GM23338 (cell line): Measurements from ENCODE around the gene ZFY. TPM values are rescaled to one million over a fixed set of nuclear protein-coding genes. Genes with fewer than 3 reads are reported as not detected.

Experiments
- ATAC-seq: fragments of 200-7000 bp; cut with Tn5 transposase; 3 replicates; pipeline ENCODE4 v1.9.1; 2020
- DNase-seq: peaks from one replicate; pipeline ENCODE4 v3.0.0-alpha.2; 2015; ENCODE audit warnings: low spot score
- H2AFZ ChIP-seq: fragments of 200-600 bp; sonication (generic); 2 replicates; pipeline ENCODE4 v1.8.0; 2016; ENCODE audit warnings: antibody characterized with exemption, mild to moderate bottlenecking, moderate library complexity
- H3F3A ChIP-seq: fragments of 200-600 bp; sonication (generic); replicated peaks from 2 replicates; pipeline ENCODE4 v1.8.0; 2017; ENCODE audit warnings: antibody characterized with exemption, mixed run types, low read depth
- H3K27ac ChIP-seq: fragments of 200-600 bp; sonication (generic); 2 replicates; pipeline ENCODE4 v1.6.1; 2016; ENCODE audit warnings: low read depth
- H3K27me3 ChIP-seq: fragments of 200-600 bp; sonication (generic); 2 replicates; pipeline ENCODE4 v1.8.0; 2016; ENCODE audit warnings: mild to moderate bottlenecking, mixed run types, moderate library complexity; ENCODE audit not compliant: insufficient read depth
- H3K36me3 ChIP-seq: fragments of 200-600 bp; sonication (generic); 2 replicates; pipeline ENCODE4 v1.8.0; 2016; ENCODE audit warnings: mild to moderate bottlenecking; ENCODE audit not compliant: insufficient read depth
- H3K4me1 ChIP-seq: fragments of 200-600 bp; sonication (generic); 2 replicates; pipeline ENCODE4 v1.8.0; 2016; ENCODE audit warnings: mild to moderate bottlenecking, moderate library complexity; ENCODE audit not compliant: insufficient read depth
- H3K4me2 ChIP-seq: fragments of 200-600 bp; sonication (generic); 2 replicates; pipeline ENCODE4 v1.7.1; 2017; ENCODE audit warnings: mixed run types
- H3K4me3 ChIP-seq: fragments of 200-600 bp; sonication (generic); 2 replicates; pipeline ENCODE4 v1.6.1; 2016; ENCODE audit warnings: mixed run types
- H3K79me2 ChIP-seq: fragments of 200-600 bp; sonication (generic); replicated peaks from 2 replicates; pipeline ENCODE4 v1.8.0; 2017; ENCODE audit warnings: mild to moderate bottlenecking; ENCODE audit not compliant: insufficient read depth
- H3K9me2 ChIP-seq: fragments of 200-600 bp; sonication (generic); 2 replicates; pipeline ENCODE4 v1.8.0; 2017; ENCODE audit not compliant: insufficient read depth
- H4K20me1 ChIP-seq: fragments of 200-600 bp; sonication (generic); replicated peaks from 2 replicates; pipeline ENCODE4 v1.8.0; 2017; ENCODE audit warnings: mild to moderate bottlenecking; ENCODE audit not compliant: insufficient read depth
- H3K27ac Mint-ChIP-seq: 2 replicates; pipeline ENCODE4 v1.8.0; 2020; ENCODE audit warnings: inconsistent platforms, mild to moderate bottlenecking, moderate library complexity, mixed read lengths
- H3K27me3 Mint-ChIP-seq: 3 replicates; pipeline ENCODE4 v1.8.0; 2022; ENCODE audit warnings: low read depth, mild to moderate bottlenecking, moderate library complexity, mixed read lengths, inconsistent platforms; ENCODE audit not compliant: insufficient read depth, poor library complexity
- H3K36me3 Mint-ChIP-seq: 3 replicates; pipeline ENCODE4 v1.8.0; 2021; ENCODE audit warnings: low read depth, mild to moderate bottlenecking, inconsistent platforms, moderate library complexity, mixed read lengths
- H3K4me1 Mint-ChIP-seq: 3 replicates; pipeline ENCODE4 v1.8.0; 2020; ENCODE audit warnings: mild to moderate bottlenecking, inconsistent platforms, mixed read lengths
- H3K4me3 Mint-ChIP-seq: 3 replicates; pipeline ENCODE4 v1.8.0; 2021; ENCODE audit warnings: moderate library complexity, mild to moderate bottlenecking, inconsistent platforms, mixed read lengths
- H3K9me3 Mint-ChIP-seq: 3 replicates; pipeline ENCODE4 v1.8.0; 2020; ENCODE audit warnings: moderate library complexity, mild to moderate bottlenecking, inconsistent platforms, mixed read lengths
- EZH2 ChIP-seq: fragments of 200-600 bp; sonication (generic); IDR thresholded peaks from one replicate; pipeline ENCODE4 v1.8.0; 2017; ENCODE audit warnings: antibody characterized with exemption, mild to moderate bottlenecking, low read depth; ENCODE audit not compliant: unreplicated experiment
- EZH2phosphoT487 ChIP-seq: fragments of 200-600 bp; sonication (generic); IDR thresholded peaks from one replicate; pipeline ENCODE4 v1.8.1; 2018; ENCODE audit warnings: antibody characterized with exemption; ENCODE audit not compliant: unreplicated experiment
- JUNB ChIP-seq: IDR thresholded peaks from one replicate; pipeline ENCODE4 v1.6.1; 2016; ENCODE audit warnings: antibody characterized with exemption; ENCODE audit not compliant: unreplicated experiment
- NANOG ChIP-seq: IDR thresholded peaks from 2 replicates; pipeline ENCODE4 v1.6.1; 2016; ENCODE audit warnings: antibody characterized with exemption, borderline replicate concordance
- POLR2AphosphoS5 ChIP-seq: IDR thresholded peaks from 2 replicates; pipeline ENCODE4 v1.6.1; 2016; ENCODE audit warnings: antibody characterized with exemption, low read depth
- STAT1 ChIP-seq: IDR thresholded peaks from one replicate; pipeline ENCODE4 v1.6.1; 2016; ENCODE audit warnings: antibody characterized with exemption; ENCODE audit not compliant: unreplicated experiment
- ZNF114 ChIP-seq: fragments of 250-450 bp; sonication (Bioruptor Pico); IDR thresholded peaks from 2 replicates; pipeline ENCODE4 v1.5.0; 2020; ENCODE audit warnings: mild to moderate bottlenecking, moderate library complexity
- ZNF331 ChIP-seq: fragments of 250-450 bp; sonication (Bioruptor Pico); IDR thresholded peaks from 2 replicates; pipeline ENCODE4 v1.5.0; 2020; ENCODE audit warnings: low read depth, mild to moderate bottlenecking, moderate library complexity
- polyA plus RNA-seq: library from polyadenylated mRNA; unstranded; fragments of >200 nt; fragmentation: Nextera tagmentation; extraction: Ambion mirVana; gene quantifications from 2 replicates; pipeline ENCODE4 v1.2.1, GENCODE V29; 2016
- total RNA-seq: library from RNA; depleted of rRNA; stranded (reverse); fragments of >200 nt; shearing (Covaris generic); gene quantifications from 2 replicates; pipeline ENCODE4 v1.2.3, GENCODE V29; 2014
- TF ChIP-seq, protein P1 (sequence below): IDR thresholded peaks from one replicate; pipeline ENCODE4 v1.6.1; 2018; ENCODE audit warnings: antibody characterized with exemption; ENCODE audit not compliant: unreplicated experiment
- TF ChIP-seq, protein P2 (sequence below): fragments of 250-450 bp; sonication (Bioruptor Pico); IDR thresholded peaks from 2 replicates; pipeline ENCODE4 v1.5.0; 2020; ENCODE audit warnings: mild to moderate bottlenecking, moderate library complexity

Gene ZFY
- total and polyA plus RNA-seq, 2 experiments from 2014 or later = 4.5 to 9.4 TPM

DNA sequence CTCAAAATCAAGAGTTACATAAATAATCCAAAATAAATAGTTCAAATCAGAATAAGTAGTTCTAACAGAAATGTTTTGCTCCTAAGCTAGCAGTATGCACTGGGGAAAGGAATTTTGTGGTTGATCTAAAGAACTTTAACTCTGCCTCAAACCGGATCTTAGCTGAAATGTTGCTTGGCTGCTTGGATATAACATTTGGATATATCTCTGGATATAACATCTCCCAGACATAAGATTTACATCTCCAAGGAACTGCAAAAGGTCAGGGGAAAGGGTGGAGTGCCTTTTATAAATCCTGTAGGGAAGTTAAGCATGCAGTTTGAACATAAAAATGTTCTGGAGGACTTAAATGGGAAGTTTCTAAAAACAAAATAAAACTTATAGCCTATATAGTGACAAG is 83.4 kb downstream of the ZFY start (continued):
- TF ChIP-seq STAT1 = no peak
- TF ChIP-seq ZNF114 = no peak
- TF ChIP-seq, protein P1, sequence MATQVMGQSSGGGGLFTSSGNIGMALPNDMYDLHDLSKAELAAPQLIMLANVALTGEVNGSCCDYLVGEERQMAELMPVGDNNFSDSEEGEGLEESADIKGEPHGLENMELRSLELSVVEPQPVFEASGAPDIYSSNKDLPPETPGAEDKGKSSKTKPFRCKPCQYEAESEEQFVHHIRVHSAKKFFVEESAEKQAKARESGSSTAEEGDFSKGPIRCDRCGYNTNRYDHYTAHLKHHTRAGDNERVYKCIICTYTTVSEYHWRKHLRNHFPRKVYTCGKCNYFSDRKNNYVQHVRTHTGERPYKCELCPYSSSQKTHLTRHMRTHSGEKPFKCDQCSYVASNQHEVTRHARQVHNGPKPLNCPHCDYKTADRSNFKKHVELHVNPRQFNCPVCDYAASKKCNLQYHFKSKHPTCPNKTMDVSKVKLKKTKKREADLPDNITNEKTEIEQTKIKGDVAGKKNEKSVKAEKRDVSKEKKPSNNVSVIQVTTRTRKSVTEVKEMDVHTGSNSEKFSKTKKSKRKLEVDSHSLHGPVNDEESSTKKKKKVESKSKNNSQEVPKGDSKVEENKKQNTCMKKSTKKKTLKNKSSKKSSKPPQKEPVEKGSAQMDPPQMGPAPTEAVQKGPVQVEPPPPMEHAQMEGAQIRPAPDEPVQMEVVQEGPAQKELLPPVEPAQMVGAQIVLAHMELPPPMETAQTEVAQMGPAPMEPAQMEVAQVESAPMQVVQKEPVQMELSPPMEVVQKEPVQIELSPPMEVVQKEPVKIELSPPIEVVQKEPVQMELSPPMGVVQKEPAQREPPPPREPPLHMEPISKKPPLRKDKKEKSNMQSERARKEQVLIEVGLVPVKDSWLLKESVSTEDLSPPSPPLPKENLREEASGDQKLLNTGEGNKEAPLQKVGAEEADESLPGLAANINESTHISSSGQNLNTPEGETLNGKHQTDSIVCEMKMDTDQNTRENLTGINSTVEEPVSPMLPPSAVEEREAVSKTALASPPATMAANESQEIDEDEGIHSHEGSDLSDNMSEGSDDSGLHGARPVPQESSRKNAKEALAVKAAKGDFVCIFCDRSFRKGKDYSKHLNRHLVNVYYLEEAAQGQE = no peak
- TF ChIP-seq POLR2AphosphoS5 = no peak
- no peak for TF ChIP-seq ZNF331 (CRISPR knock-in tag)
- TF ChIP-seq JUNB = no peak

DNA sequence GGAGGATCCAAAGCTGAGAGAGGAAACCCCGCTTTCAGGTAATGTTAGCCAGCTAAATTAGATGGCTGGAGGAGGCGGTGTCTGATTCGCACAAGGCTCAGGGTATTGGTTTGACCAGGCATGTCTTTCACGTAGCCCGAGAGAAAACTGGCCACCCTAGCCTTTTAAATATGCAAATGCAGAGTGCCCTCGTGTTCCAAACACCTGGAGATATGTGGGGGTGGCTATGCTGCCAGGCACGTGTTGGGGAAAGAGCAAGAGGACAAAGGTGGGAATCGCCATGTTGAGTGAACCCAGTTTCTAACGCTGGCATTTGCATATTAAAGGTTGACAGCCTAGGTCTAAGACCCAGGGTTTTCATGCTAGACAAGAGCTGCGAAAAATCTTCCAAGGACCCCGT is 84.4 kb downstream of the ZFY start:
- peaks cover 6% of the 10 kb centered on the region; the same call in 1 of the 2 replicates for H3K4me1 ChIP-seq
- no peaks in the 10 kb centered on the region for H3F3A ChIP-seq
- peak; percentile 7 for DNase-seq
- Mint-ChIP-seq H3K36me3 (no peaks in the 10 kb centered on the region), H3K27me3 (peaks cover 2% of the 10 kb centered on the region), H3K4me1 (peaks cover 8% of the 10 kb centered on the region; the same call in 2 of the 3 replicates), H3K27ac (no peak overlapping the region), H3K9me3 (no peaks in the 10 kb centered on the region), H3K4me3 (no peak overlapping the region)
- H3K4me3 ChIP-seq = no peak overlapping the region
- H3K27me3 ChIP-seq = no peaks in the 10 kb centered on the region
- ATAC-seq = no peak
- H3K9me2 ChIP-seq = no peaks in the 10 kb centered on the region
- no peaks in the 10 kb centered on the region for H4K20me1 ChIP-seq
- no peak overlapping the region for H3K27ac ChIP-seq
- TF ChIP-seq JUNB (no peak), ZNF114 (no peak), EZH2 (no peak), STAT1 (no peak), EZH2phosphoT487 (no peak), NANOG (no peak)
- TF ChIP-seq, protein P1 = no peak
- TF ChIP-seq, protein P2, sequence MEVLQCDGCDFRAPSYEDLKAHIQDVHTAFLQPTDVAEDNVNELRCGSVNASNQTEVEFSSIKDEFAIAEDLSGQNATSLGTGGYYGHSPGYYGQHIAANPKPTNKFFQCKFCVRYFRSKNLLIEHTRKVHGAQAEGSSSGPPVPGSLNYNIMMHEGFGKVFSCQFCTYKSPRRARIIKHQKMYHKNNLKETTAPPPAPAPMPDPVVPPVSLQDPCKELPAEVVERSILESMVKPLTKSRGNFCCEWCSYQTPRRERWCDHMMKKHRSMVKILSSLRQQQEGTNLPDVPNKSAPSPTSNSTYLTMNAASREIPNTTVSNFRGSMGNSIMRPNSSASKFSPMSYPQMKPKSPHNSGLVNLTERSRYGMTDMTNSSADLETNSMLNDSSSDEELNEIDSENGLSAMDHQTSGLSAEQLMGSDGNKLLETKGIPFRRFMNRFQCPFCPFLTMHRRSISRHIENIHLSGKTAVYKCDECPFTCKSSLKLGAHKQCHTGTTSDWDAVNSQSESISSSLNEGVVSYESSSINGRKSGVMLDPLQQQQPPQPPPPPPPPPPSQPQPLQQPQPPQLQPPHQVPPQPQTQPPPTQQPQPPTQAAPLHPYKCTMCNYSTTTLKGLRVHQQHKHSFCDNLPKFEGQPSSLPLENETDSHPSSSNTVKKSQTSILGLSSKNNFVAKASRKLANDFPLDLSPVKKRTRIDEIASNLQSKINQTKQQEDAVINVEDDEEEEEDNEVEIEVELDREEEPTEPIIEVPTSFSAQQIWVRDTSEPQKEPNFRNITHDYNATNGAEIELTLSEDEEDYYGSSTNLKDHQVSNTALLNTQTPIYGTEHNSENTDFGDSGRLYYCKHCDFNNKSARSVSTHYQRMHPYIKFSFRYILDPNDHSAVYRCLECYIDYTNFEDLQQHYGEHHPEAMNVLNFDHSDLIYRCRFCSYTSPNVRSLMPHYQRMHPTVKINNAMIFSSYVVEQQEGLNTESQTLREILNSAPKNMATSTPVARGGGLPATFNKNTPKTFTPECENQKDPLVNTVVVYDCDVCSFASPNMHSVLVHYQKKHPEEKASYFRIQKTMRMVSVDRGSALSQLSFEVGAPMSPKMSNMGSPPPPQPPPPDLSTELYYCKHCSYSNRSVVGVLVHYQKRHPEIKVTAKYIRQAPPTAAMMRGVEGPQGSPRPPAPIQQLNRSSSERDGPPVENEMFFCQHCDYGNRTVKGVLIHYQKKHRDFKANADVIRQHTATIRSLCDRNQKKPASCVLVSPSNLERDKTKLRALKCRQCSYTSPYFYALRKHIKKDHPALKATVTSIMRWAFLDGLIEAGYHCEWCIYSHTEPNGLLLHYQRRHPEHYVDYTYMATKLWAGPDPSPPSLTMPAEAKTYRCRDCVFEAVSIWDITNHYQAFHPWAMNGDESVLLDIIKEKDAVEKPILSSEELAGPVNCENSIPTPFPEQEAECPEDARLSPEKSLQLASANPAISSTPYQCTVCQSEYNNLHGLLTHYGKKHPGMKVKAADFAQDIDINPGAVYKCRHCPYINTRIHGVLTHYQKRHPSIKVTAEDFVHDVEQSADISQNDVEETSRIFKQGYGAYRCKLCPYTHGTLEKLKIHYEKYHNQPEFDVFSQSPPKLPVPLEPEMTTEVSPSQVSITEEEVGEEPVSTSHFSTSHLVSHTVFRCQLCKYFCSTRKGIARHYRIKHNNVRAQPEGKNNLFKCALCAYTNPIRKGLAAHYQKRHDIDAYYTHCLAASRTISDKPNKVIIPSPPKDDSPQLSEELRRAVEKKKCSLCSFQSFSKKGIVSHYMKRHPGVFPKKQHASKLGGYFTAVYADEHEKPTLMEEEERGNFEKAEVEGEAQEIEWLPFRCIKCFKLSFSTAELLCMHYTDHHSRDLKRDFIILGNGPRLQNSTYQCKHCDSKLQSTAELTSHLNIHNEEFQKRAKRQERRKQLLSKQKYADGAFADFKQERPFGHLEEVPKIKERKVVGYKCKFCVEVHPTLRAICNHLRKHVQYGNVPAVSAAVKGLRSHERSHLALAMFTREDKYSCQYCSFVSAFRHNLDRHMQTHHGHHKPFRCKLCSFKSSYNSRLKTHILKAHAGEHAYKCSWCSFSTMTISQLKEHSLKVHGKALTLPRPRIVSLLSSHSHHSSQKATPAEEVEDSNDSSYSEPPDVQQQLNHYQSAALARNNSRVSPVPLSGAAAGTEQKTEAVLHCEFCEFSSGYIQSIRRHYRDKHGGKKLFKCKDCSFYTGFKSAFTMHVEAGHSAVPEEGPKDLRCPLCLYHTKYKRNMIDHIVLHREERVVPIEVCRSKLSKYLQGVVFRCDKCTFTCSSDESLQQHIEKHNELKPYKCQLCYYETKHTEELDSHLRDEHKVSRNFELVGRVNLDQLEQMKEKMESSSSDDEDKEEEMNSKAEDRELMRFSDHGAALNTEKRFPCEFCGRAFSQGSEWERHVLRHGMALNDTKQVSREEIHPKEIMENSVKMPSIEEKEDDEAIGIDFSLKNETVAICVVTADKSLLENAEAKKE = no peak
- H3K79me2 ChIP-seq = no peaks in the 10 kb centered on the region
- H3K4me2 ChIP-seq = no peak overlapping the region
- no peaks in the 10 kb centered on the region for H3K36me3 ChIP-seq
- peak overlapping the region; percentile 63; the same call in 1 of the 2 replicates for H2AFZ ChIP-seq
